Measurements from ENCODE around the gene LLGL2.
A peak's percentile ranks its signal among the peaks of the same experiment; 100 is the strongest.
"Not testable (repeated sequence)": the region's sequence is repeated elsewhere in the genome, so short reads cannot be mapped to it uniquely, and the experiment has no call there.

The LLGL2 gene

DNA sequence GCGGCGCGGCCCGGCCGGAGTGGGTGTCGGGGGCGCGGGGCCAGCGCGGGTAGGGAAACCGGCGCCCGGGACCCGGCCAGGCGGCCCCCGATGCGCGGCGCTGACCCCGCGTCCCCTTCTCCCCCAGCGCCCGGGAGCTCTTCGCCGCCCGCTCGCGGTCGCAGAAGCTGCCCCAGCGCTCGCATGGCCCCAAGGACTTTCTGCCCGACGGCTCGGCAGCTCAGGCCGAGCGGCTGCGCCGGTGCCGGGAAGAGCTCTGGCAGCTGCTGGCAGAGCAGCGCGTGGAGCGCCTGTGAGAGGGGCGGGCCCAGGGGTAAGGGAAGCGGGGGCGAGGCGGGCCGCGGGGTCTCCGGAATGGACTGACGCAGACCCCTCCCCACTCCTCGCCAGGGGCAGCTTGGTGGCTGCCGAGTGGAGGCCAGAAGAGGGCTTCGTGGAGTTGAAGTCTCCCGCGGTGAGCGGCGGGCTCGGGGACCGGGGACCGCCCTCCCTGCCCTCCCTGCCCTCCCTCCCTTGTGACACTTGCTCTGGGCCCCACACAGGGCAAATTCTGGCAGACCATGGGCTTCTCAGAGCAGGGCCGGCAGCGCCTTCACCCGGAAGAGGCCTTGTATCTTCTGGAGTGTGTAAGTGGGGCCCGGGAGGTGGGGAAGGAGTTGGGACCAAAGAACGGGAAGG, 8.7 kb upstream of the LLGL2 start:
- H3K36me3 Mint-ChIP-seq (ENCODE audit: low read depth) = peaks cover 2% of the 10 kb centered on the region
- H3K4me3 Mint-ChIP-seq = peak overlapping the region; percentile 77
- peaks cover 40% of the 10 kb centered on the region for H3K27me3 Mint-ChIP-seq
- intact Hi-C loops (cut with micrococcal nuclease) = loop anchor here (2.0 to 5.0 kb wide), 2 partner anchors 72 to 89 kb away; no protein-coding TSS in a partner anchor
- no peaks in the 10 kb centered on the region for H3K9me3 Mint-ChIP-seq
- peaks cover 26% of the 10 kb centered on the region for H3K4me1 Mint-ChIP-seq (ENCODE audit: low read depth)
- H3K27ac Mint-ChIP-seq = peak overlapping the region; percentile 55

DNA sequence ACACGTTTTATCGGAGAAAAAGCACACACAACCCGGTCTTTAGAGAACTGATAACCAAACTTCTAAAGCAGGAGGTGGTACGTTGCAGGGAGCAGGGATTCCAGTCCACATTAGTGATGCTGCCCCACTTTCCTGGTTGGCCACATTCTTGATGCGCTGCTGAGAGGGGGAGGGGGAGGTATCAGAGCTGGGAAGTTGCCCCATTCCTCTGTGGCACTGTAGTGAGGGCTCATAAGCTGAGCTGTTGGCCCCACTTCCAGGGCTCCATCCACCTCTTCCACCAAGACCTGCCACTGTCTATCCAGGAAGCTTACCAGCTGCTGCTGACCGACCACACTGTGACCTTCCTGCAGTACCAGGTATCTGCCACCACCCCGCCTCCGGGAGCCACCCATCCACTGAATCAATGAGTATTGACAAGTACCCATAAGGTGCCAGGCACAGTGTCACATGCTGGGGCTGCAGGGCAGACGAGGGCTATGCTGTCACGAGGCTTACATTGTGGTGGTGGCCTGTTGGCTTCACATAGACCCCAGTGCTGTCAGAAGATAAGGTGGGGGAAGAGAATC, 8.1 kb upstream of the LLGL2 start:
- Mint-ChIP-seq H3K4me1 (ENCODE audit: low read depth) (peaks cover 23% of the 10 kb centered on the region), H3K27ac (no peak overlapping the region)

DNA sequence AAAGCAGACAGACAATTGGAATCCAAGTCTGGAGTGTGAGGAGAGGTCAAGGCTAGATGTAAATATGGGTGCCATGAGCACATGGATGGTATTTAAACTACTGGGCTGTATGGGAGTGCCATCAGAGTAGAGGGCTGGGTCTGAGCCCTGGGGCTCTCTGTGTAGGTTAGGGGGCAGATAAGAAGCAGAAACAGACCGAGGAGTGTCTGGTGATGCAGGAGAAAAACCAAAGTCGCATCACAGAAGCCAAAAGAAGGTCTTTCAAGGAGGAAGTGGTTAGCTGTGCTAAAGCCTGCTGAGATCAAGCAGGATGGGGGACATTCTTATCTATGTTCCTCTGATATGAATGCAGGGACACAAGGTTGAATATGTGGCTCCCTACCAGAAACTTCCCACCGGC, 7.3 kb upstream of the LLGL2 start:
- intact Hi-C loops (cut with micrococcal nuclease) = loop anchor here (5.0 kb wide), 1 partner anchor 91 kb away; no protein-coding TSS in a partner anchor
- Mint-ChIP-seq H3K27ac (peak overlapping the region; percentile 10), H3K4me3 (no peak overlapping the region), H3K9me3 (no peaks in the 10 kb centered on the region), H3K4me1 (ENCODE audit: low read depth) (peaks cover 19% of the 10 kb centered on the region), H3K27me3 (peaks cover 37% of the 10 kb centered on the region), H3K36me3 (ENCODE audit: low read depth) (peaks cover 14% of the 10 kb centered on the region)

More for the DNA sequence above, 8.1 kb upstream of the LLGL2 start:
- Mint-ChIP-seq H3K27me3 (peaks cover 37% of the 10 kb centered on the region), H3K9me3 (no peaks in the 10 kb centered on the region), H3K36me3 (ENCODE audit: low read depth) (peaks cover 9% of the 10 kb centered on the region), H3K4me3 (peak overlapping the region; percentile 77)
- intact Hi-C loops (cut with micrococcal nuclease) = loop anchor here (2.0 to 5.0 kb wide), 2 partner anchors 71 to 90 kb away; no protein-coding TSS in a partner anchor

DNA sequence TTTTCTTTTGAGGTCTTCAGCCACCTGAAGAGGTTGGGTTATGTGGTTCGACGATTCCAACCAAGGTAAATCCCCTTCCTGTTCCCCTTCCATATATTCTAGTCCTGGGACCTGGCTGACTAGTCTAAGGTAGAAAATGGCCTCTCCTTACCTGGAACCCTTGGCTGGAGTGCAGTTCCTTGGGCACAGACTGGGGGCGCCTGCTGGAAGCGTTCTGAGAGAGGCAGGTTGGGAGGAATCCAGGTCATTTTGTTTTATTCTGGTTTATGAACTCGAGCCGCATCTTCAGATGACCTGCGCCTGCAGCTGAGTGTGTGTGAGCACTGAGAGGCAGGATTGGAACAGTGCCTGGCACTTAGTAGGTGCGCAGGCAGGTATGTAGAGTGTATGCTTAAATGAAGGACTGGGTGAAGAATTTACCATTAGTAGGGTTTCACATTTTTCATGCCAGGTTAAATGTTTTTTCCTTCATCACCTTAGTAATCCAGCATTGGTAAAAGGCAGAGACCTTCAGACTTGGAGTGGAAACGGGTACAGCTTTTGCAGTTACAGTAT, 6.4 kb upstream of the LLGL2 start:
- peaks cover 16% of the 10 kb centered on the region for H3K36me3 Mint-ChIP-seq (ENCODE audit: low read depth)
- peaks cover 19% of the 10 kb centered on the region for H3K4me1 Mint-ChIP-seq (ENCODE audit: low read depth)
- H3K4me3 Mint-ChIP-seq = no peak overlapping the region
- intact Hi-C loops (cut with micrococcal nuclease) = loop anchor here (5.0 kb wide), 1 partner anchor 92 kb away; no protein-coding TSS in a partner anchor
- no peaks in the 10 kb centered on the region for H3K9me3 Mint-ChIP-seq
- peaks cover 34% of the 10 kb centered on the region for H3K27me3 Mint-ChIP-seq
- no peak overlapping the region for H3K27ac Mint-ChIP-seq

DNA sequence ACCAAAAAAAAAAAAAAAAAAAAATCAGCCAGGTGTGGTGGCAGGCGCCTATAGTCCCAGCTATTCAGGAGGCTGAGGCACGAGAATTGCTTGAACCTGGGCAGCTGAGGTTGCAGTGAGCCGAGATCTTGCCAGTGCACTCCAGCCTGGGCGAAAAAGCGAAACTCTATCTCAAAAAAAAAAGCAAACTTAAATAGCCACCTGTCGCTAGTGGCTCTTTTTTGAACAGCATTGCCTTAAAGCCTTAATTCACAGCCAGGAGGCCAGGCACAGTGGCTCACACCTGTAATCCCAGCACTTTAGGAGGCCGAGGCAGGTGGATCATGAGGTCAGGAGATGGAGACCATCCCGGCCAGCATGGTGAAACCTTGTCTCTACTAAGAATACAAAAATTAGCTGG, 5.1 kb upstream of the LLGL2 start:
- peaks cover 32% of the 10 kb centered on the region for H3K27me3 Mint-ChIP-seq
- H3K4me1 Mint-ChIP-seq (ENCODE audit: low read depth) = peaks cover 19% of the 10 kb centered on the region
- H3K27ac Mint-ChIP-seq; H3K4me3 Mint-ChIP-seq; H3K9me3 Mint-ChIP-seq; intact Hi-C loops (cut with micrococcal nuclease): not testable (repeated sequence)
- H3K36me3 Mint-ChIP-seq (ENCODE audit: low read depth) = peaks cover 16% of the 10 kb centered on the region

DNA sequence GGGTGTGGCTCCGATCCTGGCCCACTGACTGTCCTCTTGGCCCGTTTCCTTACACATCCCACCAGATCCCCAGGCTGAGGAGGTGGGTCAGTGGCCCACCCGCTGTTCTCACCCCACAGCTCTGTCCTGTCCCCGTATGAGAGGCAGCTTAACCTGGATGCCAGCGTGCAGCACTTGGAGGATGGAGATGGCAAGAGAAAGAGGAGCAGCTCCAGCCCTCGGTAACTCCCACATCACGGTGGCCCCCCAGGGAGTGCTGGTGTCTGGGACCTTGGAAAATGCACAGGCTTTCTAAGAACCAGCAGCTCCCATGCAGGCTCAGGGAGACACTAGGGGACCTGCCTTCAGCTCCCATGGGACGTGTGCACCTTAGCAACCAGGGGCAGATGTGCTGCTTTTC, 4.2 kb upstream of the LLGL2 start:
- intact Hi-C loops (cut with micrococcal nuclease) = no loop called here
- H3K4me1 Mint-ChIP-seq (ENCODE audit: low read depth) = peaks cover 21% of the 10 kb centered on the region
- H3K27ac Mint-ChIP-seq = no peak overlapping the region
- no peak overlapping the region for H3K4me3 Mint-ChIP-seq
- no peaks in the 10 kb centered on the region for H3K9me3 Mint-ChIP-seq
- H3K36me3 Mint-ChIP-seq (ENCODE audit: low read depth) = peaks cover 16% of the 10 kb centered on the region
- H3K27me3 Mint-ChIP-seq = peaks cover 31% of the 10 kb centered on the region

DNA sequence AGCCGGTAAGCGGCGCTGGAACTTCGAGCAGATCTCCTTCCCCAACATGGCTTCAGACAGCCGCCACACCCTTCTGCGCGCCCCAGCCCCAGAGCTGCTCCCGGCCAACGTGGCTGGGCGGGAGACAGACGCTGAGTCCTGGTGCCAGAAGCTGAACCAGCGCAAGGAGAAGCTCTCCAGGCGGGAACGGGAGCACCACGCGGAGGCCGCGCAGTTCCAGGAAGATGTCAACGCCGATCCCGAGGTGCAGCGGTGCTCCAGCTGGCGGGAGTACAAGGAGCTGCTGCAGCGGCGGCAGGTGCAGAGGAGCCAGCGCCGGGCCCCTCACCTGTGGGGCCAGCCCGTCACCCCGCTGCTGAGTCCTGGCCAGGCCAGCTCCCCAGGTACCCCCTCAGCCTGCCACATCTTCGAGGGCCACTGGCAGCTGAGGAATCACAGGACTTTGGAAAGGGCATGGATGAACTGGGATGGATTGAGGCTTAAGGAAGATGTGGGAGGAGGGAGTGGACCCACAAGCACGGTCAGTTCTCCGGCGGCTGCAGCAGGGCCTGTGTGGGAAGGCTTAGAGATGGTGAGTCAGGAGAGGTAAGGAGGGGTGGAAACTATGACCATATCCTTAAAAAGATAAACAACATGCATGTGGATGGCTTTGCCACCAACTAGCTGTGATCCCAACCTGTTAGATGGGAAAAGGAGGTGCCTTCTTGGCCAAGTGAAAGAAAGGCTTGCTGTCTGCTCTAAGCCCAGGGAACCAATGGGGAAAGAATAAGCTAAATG, 3.4 kb upstream of the LLGL2 start:
- Mint-ChIP-seq H3K27ac (no peak overlapping the region), H3K27me3 (peaks cover 34% of the 10 kb centered on the region), H3K4me3 (no peak overlapping the region), H3K36me3 (ENCODE audit: low read depth) (peaks cover 16% of the 10 kb centered on the region), H3K4me1 (ENCODE audit: low read depth) (peaks cover 23% of the 10 kb centered on the region), H3K9me3 (no peaks in the 10 kb centered on the region)
- intact Hi-C loops (cut with micrococcal nuclease) = no loop called here

DNA sequence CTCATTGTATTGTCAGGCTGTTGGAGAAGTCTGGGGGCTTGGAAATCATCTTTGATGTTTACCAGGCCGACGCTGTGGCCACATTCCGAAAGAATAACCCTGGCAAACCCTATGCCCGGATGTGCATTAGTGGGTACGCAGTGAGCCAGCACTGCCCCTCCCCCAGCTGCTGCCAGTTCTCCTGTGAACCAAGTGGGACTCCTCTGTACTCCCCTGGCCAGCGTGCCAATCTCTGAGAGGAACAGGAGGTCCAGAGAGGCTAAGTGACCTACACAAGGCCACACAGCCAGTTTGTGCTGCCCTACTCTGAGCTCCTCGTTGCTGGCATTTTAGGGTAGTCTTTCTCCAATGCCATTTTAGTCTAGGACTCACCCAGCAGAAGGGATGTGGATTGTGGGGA, 1.9 kb upstream of the LLGL2 start:
- Mint-ChIP-seq H3K27me3 (peaks cover 26% of the 10 kb centered on the region), H3K27ac (no peak overlapping the region)
- intact Hi-C loops (cut with micrococcal nuclease) = no loop called here

DNA sequence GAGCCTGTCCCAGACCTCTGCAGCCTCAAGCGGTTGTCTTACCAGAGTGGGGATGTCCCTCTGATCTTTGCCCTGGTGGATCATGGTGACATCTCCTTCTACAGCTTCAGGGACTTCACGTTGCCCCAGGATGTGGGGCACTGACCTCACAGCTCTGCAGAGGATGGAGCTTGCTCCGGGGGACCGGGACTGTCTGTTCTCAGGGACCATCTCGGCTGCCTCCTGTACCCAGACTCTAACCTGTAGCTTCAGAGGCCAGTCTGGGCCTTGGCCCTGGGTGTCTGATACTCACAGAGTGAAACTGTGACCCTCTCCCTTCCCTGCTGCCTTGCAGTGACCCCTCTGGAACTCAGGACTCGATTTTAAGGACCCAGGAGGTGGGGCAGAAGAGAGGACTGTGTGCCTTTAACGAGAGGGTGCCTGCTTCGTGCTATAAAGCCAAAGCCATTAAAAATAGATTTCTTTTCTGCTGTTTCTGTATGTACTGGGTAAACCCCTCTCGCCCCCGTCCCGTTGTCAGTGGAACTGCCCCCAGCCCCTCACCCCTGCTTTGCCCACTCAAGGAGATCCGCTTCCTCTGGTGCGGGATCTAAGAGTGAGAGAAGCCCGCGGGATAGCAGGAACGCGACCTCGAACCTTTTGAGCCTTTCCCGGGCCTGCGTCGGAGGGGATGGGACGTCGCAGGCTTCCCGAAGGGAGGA, 1.1 kb upstream of the LLGL2 start:
- Mint-ChIP-seq H3K9me3 (no peaks in the 10 kb centered on the region), H3K4me1 (ENCODE audit: low read depth) (peaks cover 6% of the 10 kb centered on the region), H3K36me3 (ENCODE audit: low read depth) (peaks cover 16% of the 10 kb centered on the region), H3K27ac (no peak overlapping the region), H3K4me3 (peak overlapping the region; percentile 75), H3K27me3 (peaks cover 26% of the 10 kb centered on the region)
- intact Hi-C loops (cut with micrococcal nuclease) = no loop called here

More for the DNA sequence above, 1.9 kb upstream of the LLGL2 start:
- H3K4me1 Mint-ChIP-seq (ENCODE audit: low read depth) = peaks cover 8% of the 10 kb centered on the region
- H3K36me3 Mint-ChIP-seq (ENCODE audit: low read depth) = peaks cover 16% of the 10 kb centered on the region
- no peak overlapping the region for H3K4me3 Mint-ChIP-seq
- H3K9me3 Mint-ChIP-seq = no peaks in the 10 kb centered on the region

DNA sequence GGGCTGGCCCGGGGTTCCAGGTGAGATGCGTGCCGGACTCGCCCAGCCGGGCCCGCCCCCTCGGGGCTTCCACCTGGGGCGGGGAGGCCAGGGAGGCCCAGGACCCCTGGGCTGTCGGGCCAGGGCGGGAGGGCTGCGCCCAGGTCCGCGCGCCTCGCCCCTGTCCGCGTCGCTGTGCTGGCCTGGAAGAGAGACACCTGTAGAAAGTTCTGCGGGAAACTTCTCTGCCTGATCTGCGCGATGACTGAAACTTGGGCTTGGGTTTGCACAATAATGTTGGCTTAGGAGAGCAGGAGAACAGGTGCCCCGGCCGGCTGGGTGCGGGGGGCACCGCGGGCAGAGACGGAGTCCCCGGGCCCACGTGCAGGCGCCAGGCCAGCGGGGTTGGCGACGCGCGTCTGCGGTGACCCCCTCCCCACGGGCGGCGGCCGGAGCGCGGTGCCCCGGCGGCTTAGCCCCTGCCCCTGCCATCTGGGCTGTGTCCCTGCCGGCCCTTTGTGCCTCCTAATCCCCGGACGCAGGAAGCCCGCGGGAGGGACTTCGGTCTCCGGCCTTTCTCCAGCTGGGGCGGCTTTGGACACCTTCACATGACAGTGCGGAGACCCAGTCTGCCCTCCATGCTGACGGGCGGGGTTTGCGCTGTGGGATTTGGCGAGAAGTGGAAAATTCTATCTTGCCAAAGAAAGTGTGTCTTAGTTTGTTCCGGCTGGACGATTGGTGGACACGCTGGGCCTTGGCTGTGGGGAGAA, 483 bp downstream of the LLGL2 start:
- peak overlapping the region; percentile 68 for H3K4me3 Mint-ChIP-seq
- peaks cover 6% of the 10 kb centered on the region for H3K4me1 Mint-ChIP-seq (ENCODE audit: low read depth)
- H3K27ac Mint-ChIP-seq = no peak overlapping the region
- H3K9me3 Mint-ChIP-seq = no peaks in the 10 kb centered on the region
- H3K27me3 Mint-ChIP-seq = peaks cover 26% of the 10 kb centered on the region
- H3K36me3 Mint-ChIP-seq (ENCODE audit: low read depth) = peaks cover 16% of the 10 kb centered on the region
- intact Hi-C loops (cut with micrococcal nuclease) = no loop called here

DNA sequence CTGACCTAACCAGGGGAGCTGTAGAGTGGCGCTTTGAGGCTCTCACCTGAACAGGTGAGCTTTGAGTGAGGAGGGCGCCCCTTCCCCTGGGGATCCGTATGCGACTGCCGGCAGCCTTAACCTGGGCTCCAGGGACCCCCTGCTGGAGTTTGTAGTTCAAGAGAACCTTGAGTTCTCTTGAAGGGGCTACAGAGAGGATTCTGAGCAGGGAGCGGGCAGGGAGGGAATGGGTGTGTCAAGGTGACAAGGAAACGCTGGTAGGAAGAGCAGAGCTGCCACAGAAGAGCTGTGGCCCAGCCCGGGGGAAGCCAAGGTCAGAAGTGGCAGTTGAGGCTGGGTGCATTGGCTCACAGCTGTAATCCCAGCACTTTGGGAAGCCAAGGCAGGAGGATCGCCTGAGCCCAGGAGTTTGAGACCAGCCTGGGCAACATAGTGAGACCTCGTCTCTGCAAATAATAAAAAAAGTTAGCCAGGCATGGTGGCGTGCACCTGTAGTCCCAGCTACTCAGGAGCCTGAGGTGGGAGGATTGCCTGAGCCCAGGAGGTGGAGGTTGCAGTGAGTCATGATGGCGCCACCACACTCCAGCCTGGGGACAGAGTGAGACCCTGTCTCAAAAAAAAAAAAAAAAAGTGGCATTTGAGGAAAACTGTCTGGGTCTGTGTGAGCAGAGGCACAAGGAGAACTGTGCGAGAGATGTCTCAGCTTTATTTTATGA, 1.2 kb downstream of the LLGL2 start:
- Mint-ChIP-seq H3K4me3 (peak overlapping the region; percentile 68), H3K4me1 (ENCODE audit: low read depth) (peaks cover 6% of the 10 kb centered on the region), H3K9me3 (no peaks in the 10 kb centered on the region), H3K36me3 (ENCODE audit: low read depth) (peaks cover 14% of the 10 kb centered on the region), H3K27me3 (peaks cover 26% of the 10 kb centered on the region), H3K27ac (no peak overlapping the region)
- intact Hi-C loops (cut with micrococcal nuclease) = no loop called here

DNA sequence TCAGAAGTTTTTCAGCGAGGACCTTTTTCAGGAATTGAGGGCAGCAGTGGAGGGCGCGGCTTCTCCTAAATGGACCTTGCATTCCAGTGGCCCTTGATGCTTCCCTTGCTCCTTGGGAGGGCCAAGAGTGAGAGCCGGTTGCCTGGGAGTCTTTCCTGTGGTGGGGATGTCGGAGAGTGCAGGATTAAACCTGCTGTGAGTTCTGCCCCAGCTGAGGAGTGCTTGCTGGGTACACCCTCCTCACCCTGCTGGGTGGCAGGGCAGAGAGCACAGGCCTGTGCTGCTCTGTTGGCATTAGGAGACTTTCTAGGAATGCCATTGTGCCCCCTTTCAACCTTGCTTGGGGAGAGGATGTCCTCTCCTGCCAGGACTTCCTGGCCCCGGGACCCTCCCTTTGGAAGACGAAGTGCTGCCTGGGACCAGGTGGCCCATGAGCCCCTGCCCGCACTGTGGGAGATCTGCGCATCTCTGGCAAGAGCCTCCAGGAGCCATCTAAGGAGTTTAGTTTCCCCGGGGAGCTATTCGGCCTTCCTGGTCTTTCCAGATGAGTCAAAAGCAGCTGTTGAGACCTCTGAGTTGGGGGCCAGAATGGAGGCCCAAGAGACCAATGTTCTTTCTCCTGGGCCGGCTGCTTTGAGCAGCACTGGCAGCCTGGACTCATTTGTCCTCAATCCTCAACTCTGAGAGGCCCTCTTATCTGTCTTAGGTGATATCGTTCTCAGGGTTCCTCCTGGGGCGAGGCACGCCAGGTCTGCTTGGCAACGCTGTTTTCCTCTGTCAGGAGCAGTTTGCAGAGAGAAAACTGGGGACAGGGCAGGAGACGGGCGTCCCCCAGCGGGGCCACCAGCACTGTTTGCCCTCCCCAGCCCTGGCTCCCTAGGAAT, 5.6 kb downstream of the LLGL2 start:
- Mint-ChIP-seq H3K4me3 (no peak overlapping the region), H3K9me3 (no peaks in the 10 kb centered on the region), H3K27ac (no peak overlapping the region), H3K4me1 (ENCODE audit: low read depth) (peaks cover 13% of the 10 kb centered on the region), H3K27me3 (peaks cover 28% of the 10 kb centered on the region), H3K36me3 (ENCODE audit: low read depth) (no peaks in the 10 kb centered on the region)
- intact Hi-C loops (cut with micrococcal nuclease) = no loop called here

All from dendritic cell treated with granulocyte-macrophage colony-stimulating factor and Interleukin-4, amounts not matched to agents 40 ng/mL and 50 ng/mL, for 4 days (primary cell).